RPMI7951 (cell line): Measurements from ENCODE around the gene KIFC3. TPM values are rescaled to one million over a fixed set of nuclear protein-coding genes. Genes with fewer than 3 reads are reported as not detected.
"Not testable (repeated sequence)": the region's sequence is repeated elsewhere in the genome, so short reads cannot be mapped to it uniquely, and the experiment has no call there.

ENCODE experiments used
- DNase-seq: peaks from one replicate; pipeline ENCODE4 v3.0.0-alpha.2; 2012; ENCODE audit warnings: low read depth
- total RNA-seq: library from RNA; depleted of rRNA; stranded (reverse); fragments of >200 nt; shearing (Covaris generic); gene quantifications from 2 replicates; pipeline ENCODE4 v1.2.3, GENCODE V29; 2014

KIFC3 gene
- total RNA-seq, 1 experiment from 2014 or later, result 49.3 TPM

GRCh38 chr16:57786632-57787518, 15.4 kb downstream of the KIFC3 start:
- no peak for DNase-seq

GRCh38 chr16:57785924-57786323, 16.4 kb downstream of the KIFC3 start:
- no peak for DNase-seq

- no peak for DNase-seq
Observed at GRCh38 chr16:57785385-57785784, 16.9 kb downstream of the KIFC3 start.

GRCh38 chr16:57784334-57784733, 18.0 kb downstream of the KIFC3 start:
- no peak for DNase-seq

GRCh38 chr16:57783883-57784282, 18.4 kb downstream of the KIFC3 start:
- DNase-seq, result no peak

- DNase-seq, result no peak
Observed at GRCh38 chr16:57783116-57783515, 19.2 kb downstream of the KIFC3 start.

GRCh38 chr16:57782607-57783055, 19.7 kb downstream of the KIFC3 start:
- not testable (repeated sequence) for DNase-seq

GRCh38 chr16:57781741-57782606, 20.3 kb downstream of the KIFC3 start:
- DNase-seq, result peak; percentile 79

- DNase-seq, result no peak
Observed at GRCh38 chr16:57781349-57781740, 20.9 kb downstream of the KIFC3 start.

GRCh38 chr16:57779836-57780235, 22.5 kb downstream of the KIFC3 start:
- DNase-seq, result not testable (repeated sequence)

GRCh38 chr16:57778658-57779057, 23.6 kb downstream of the KIFC3 start:
- no peak for DNase-seq

GRCh38 chr16:57775661-57776469, 26.4 kb downstream of the KIFC3 start:
- DNase-seq, result no peak

GRCh38 chr16:57774705-57775285, 27.5 kb downstream of the KIFC3 start:
- no peak for DNase-seq

- DNase-seq, result no peak
Observed at GRCh38 chr16:57773655-57774295, 28.5 kb downstream of the KIFC3 start.

GRCh38 chr16:57773019-57773418, 29.3 kb downstream of the KIFC3 start:
- no peak for DNase-seq

- no peak for DNase-seq
Observed at GRCh38 chr16:57771141-57771785, 31.0 kb downstream of the KIFC3 start.

- no peak for DNase-seq
Observed at GRCh38 chr16:57770361-57770760, 31.9 kb downstream of the KIFC3 start.

- DNase-seq, result no peak
Observed at GRCh38 chr16:57769541-57770145, 32.6 kb downstream of the KIFC3 start.

GRCh38 chr16:57766714-57767348, 35.5 kb downstream of the KIFC3 start:
- DNase-seq, result no peak
